Mesenchymal stem cell (in vitro differentiated cells and primary cell): ENCODE measurements around the gene AOPEP.

Source experiments
- DNase-seq: peaks from one replicate; pipeline ENCODE4 v3.0.0-alpha.2; 2013
- H2AFZ ChIP-seq: one replicate; pipeline ENCODE4 v1.6.1; 2013; ENCODE audit warnings: low read depth, mild to moderate bottlenecking, control low read depth, inconsistent platforms, low read length, moderate library complexity
- H2AK5ac ChIP-seq: 2 replicates; pipeline ENCODE4 v1.6.1; 2013; ENCODE audit warnings: low read length, moderate library complexity, mild to moderate bottlenecking, inconsistent platforms; ENCODE audit not compliant: severe bottlenecking
- H2BK120ac ChIP-seq: one replicate; pipeline ENCODE4 v1.6.1; 2013; ENCODE audit warnings: low read depth, mild to moderate bottlenecking, inconsistent platforms, low read length, moderate library complexity
- H2BK12ac ChIP-seq, 2 experiments: one replicate each; pipeline ENCODE4 v1.6.1; 2013; ENCODE audit warnings: inconsistent platforms in 2 of 2, low read length in 2 of 2, mild to moderate bottlenecking in 2 of 2, moderate library complexity in 2 of 2, control low read depth in 1 of 2
- H2BK15ac ChIP-seq: one replicate; pipeline ENCODE4 v1.6.1; 2013; ENCODE audit warnings: mild to moderate bottlenecking, low read depth, inconsistent platforms; ENCODE audit not compliant: poor library complexity, severe bottlenecking
- H2BK5ac ChIP-seq: 2 replicates; pipeline ENCODE4 v1.6.1; 2013; ENCODE audit warnings: low read depth, mild to moderate bottlenecking, low read length, control low read depth, inconsistent platforms; ENCODE audit not compliant: poor library complexity, severe bottlenecking
- H3K14ac ChIP-seq, 2 experiments: one replicate each; pipeline ENCODE4 v1.6.1; 2013; ENCODE audit warnings: inconsistent platforms in 2 of 2, low read length in 2 of 2, control low read depth in 1 of 2, mild to moderate bottlenecking in 1 of 2, moderate library complexity in 1 of 2
- H3K18ac ChIP-seq, 2 experiments: one replicate each; pipeline ENCODE4 v1.6.1; 2013; ENCODE audit warnings: inconsistent platforms in 2 of 2, low read length in 2 of 2, control low read depth in 1 of 2, low read depth in 1 of 2, mild to moderate bottlenecking in 1 of 2
- H3K23ac ChIP-seq, 2 experiments: one replicate each; pipeline ENCODE4 v1.6.1; 2013; ENCODE audit warnings: inconsistent platforms in 2 of 2, low read length in 2 of 2, mild to moderate bottlenecking in 2 of 2, moderate library complexity in 2 of 2, control low read depth in 1 of 2
- H3K27ac ChIP-seq: 2 replicates; pipeline ENCODE4 v1.5.1; 2013; ENCODE audit warnings: mild to moderate bottlenecking, moderate library complexity, low read length, control low read depth, inconsistent platforms; ENCODE audit not compliant: poor library complexity, severe bottlenecking
- H3K27me3 ChIP-seq, 2 experiments: 2 replicates each; pipeline versions ENCODE4 v1.6.1 to v1.7.0; 2013; ENCODE audit warnings: low read length in 2 of 2, mild to moderate bottlenecking in 2 of 2, moderate library complexity in 2 of 2, control low read depth in 1 of 2, inconsistent platforms in 1 of 2; ENCODE audit not compliant: control insufficient read depth in 1 of 2, insufficient read depth in 1 of 2
- H3K36me3 ChIP-seq, 2 experiments: 2 replicates each; pipeline versions ENCODE4 v1.6.1 to v1.7.0; 2013; ENCODE audit warnings: low read length in 2 of 2, control low read depth in 1 of 2, inconsistent platforms in 1 of 2, low read depth in 1 of 2, mild to moderate bottlenecking in 1 of 2; ENCODE audit not compliant: insufficient read depth in 2 of 2, control insufficient read depth in 1 of 2
- H3K4ac ChIP-seq, 2 experiments: one replicate each; pipeline ENCODE4 v1.6.1; 2013; ENCODE audit warnings: inconsistent platforms in 2 of 2, low read length in 2 of 2, mild to moderate bottlenecking in 2 of 2, moderate library complexity in 2 of 2, control low read depth in 1 of 2, low read depth in 1 of 2
- H3K4me1 ChIP-seq: 2 replicates; pipeline ENCODE4 v1.6.1; 2013; ENCODE audit warnings: low read depth, low read length, control low read depth; ENCODE audit not compliant: control insufficient read depth, insufficient read depth
- H3K4me2 ChIP-seq: 2 replicates; pipeline ENCODE4 v1.6.1; 2013; ENCODE audit warnings: low read length, mild to moderate bottlenecking, inconsistent platforms; ENCODE audit not compliant: poor library complexity, severe bottlenecking
- H3K4me3 ChIP-seq, 2 experiments: 2 replicates each; pipeline versions ENCODE4 v1.5.1 to v1.7.0; 2013; ENCODE audit warnings: low read length in 2 of 2, mild to moderate bottlenecking in 2 of 2, control low read depth in 1 of 2, low read depth in 1 of 2; ENCODE audit not compliant: insufficient read depth in 1 of 2
- H3K79me1 ChIP-seq: replicated peaks from 2 replicates; pipeline ENCODE4 v1.6.1; 2013; ENCODE audit warnings: mild to moderate bottlenecking, control low read depth, low read length, inconsistent platforms; ENCODE audit not compliant: poor library complexity, severe bottlenecking
- H3K9ac ChIP-seq: 2 replicates; pipeline ENCODE4 v1.7.0; 2013; ENCODE audit warnings: mild to moderate bottlenecking, low read length, moderate library complexity
- H3K9me3 ChIP-seq: 2 replicates; pipeline ENCODE4 v1.7.0; 2013; ENCODE audit warnings: mild to moderate bottlenecking, low read length; ENCODE audit not compliant: control insufficient read depth
- H4K8ac ChIP-seq: one replicate; pipeline ENCODE4 v1.6.1; 2013; ENCODE audit warnings: inconsistent platforms, mild to moderate bottlenecking, low read length, moderate library complexity
- H4K91ac ChIP-seq: one replicate; pipeline ENCODE4 v1.6.1; 2013; ENCODE audit warnings: mild to moderate bottlenecking, low read length, inconsistent platforms
- WGBS: methylation state at CpG from one replicate; pipeline ENCODE4 v1.1.7; 2013; ENCODE audit warnings: mixed read lengths; 5-methylcytosine and 5-hydroxymethylcytosine counted together

Gene AOPEP

DNA sequence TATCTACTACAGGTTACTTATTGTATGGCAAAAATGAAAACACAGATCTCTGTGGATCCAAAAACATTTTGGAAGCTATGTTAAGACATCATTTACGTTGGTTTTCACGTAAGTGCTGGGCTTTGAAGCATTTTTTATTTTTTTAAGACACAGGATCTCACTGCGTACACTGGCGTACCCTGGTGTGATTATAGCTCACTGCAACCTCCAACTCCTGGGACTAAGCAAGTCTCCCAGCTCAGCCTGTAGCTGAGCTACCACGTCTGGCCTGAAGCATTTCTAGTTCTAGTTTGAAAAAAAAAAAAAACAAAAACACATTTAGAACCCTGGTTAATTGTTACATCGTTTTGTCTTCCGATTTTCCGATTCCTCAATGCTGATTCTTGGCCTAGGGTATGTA lies 131.3 kb downstream of the AOPEP start:
- Histone ChIP-seq H2BK15ac (no peak overlapping the region), H3K14ac (no peak overlapping the region), H3K18ac (no peak overlapping the region), H3K27me3 (no peaks in the 10 kb centered on the region), H4K8ac (no peak overlapping the region), H4K91ac (no peak overlapping the region), H2AFZ (no peak overlapping the region), H3K4me1 (peaks cover 8% of the 10 kb centered on the region), H3K36me3 (no peaks in the 10 kb centered on the region), H3K4me2 (no peak overlapping the region), H3K4ac (no peak overlapping the region), H2BK5ac (no peak overlapping the region), H3K4me3 (no peak overlapping the region), H3K23ac (no peak overlapping the region), H2BK12ac (no peak overlapping the region), H3K9me3 (no peaks in the 10 kb centered on the region), H2BK120ac (no peak overlapping the region), H2AK5ac (no peak overlapping the region), H3K27ac (no peak overlapping the region), H3K9ac (no peak overlapping the region), H3K79me1 (peaks cover 14% of the 10 kb centered on the region)
- DNase-seq: no peak
- 97% methylated on average over 7 of the region's 8 CpGs for WGBS

DNA sequence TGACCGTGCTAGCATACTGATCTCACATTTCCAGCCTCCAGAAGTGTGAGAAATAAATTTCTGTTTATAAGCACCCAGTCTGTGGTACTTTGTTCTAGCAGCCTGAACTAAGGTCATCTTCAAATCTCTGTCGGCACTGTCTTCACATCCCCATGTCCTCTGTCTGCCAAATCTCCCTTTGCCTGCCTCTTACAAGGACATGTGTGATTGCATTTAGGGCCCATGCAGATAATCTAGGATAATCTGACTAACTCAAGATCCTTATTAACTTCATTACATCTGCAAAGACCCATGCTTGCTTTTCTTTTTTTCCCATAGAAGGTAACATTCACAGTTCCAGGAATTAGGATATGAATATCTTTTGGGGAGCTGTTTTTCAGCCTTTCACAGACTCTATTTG lies 132.7 kb downstream of the AOPEP start:
- Histone ChIP-seq H3K4me3 (no peak overlapping the region), H3K18ac (no peak overlapping the region), H3K14ac (no peak overlapping the region), H3K9me3 (no peaks in the 10 kb centered on the region), H2AK5ac (no peak overlapping the region), H3K4me1 (peaks cover 8% of the 10 kb centered on the region), H2BK120ac (no peak overlapping the region), H3K4ac (no peak overlapping the region), H3K27ac (no peak overlapping the region), H3K9ac (no peak overlapping the region), H3K23ac (no peak overlapping the region), H2BK5ac (no peak overlapping the region), H2AFZ (no peak overlapping the region), H3K4me2 (no peak overlapping the region), H3K27me3 (no peaks in the 10 kb centered on the region), H3K36me3 (no peaks in the 10 kb centered on the region), H4K91ac (no peak overlapping the region), H4K8ac (no peak overlapping the region), H3K79me1 (peaks cover 14% of the 10 kb centered on the region), H2BK12ac (no peak overlapping the region), H2BK15ac (no peak overlapping the region)
- 94% methylated on average over 2 of the region's 2 CpGs for WGBS
- DNase-seq: no peak

DNA sequence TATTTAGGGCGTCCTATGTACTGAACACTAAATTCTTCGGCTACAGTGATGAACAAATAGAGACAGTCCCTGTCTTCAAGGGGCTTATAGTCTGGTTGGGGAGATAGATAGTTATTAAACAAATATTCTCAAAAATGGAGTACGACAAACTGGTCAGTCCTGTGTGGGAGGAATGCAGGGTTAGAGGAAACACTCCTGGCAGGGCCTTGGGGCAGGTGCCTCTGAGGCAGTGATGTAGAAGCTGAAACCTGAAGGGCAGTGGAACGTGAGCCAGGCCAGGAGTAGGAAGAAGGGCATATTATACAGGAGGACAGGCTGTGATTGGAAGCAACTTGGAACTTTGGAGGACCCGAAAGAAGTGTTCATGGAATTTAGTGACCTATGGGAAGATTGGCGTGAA lies 133.4 kb downstream of the AOPEP start:
- peak overlapping the region; percentile 54 for H2BK15ac ChIP-seq
- H3K4me1 ChIP-seq: peaks cover 8% of the 10 kb centered on the region
- no peak overlapping the region for H3K4me2 ChIP-seq
- peak overlapping the region in 1 of 2 experiments; percentile 83 for H3K14ac ChIP-seq
- DNase-seq: no peak
- H2BK5ac ChIP-seq: no peak overlapping the region
- H2AK5ac ChIP-seq: peak overlapping the region; percentile 89
- no peak overlapping the region for H3K4me3 ChIP-seq
- no peak overlapping the region for H3K23ac ChIP-seq
- H3K27ac ChIP-seq: no peak overlapping the region
- no peaks in the 10 kb centered on the region for H3K36me3 ChIP-seq
- WGBS: 97% methylated on average over 6 of the region's 6 CpGs
- H3K27me3 ChIP-seq: no peaks in the 10 kb centered on the region
- peak overlapping the region; percentile 62 for H4K91ac ChIP-seq
- H3K9ac ChIP-seq: no peak overlapping the region
- no peaks in the 10 kb centered on the region for H3K9me3 ChIP-seq
- no peak overlapping the region for H4K8ac ChIP-seq
- no peak overlapping the region for H2AFZ ChIP-seq
- peaks cover 14% of the 10 kb centered on the region for H3K79me1 ChIP-seq
- H3K18ac ChIP-seq: peak overlapping the region in 1 of 2 experiments; percentile 47
- peak overlapping the region in 1 of 2 experiments; percentile 83 for H2BK12ac ChIP-seq
- H2BK120ac ChIP-seq: no peak overlapping the region
- H3K4ac ChIP-seq: peak overlapping the region in 1 of 2 experiments; percentile 33

DNA sequence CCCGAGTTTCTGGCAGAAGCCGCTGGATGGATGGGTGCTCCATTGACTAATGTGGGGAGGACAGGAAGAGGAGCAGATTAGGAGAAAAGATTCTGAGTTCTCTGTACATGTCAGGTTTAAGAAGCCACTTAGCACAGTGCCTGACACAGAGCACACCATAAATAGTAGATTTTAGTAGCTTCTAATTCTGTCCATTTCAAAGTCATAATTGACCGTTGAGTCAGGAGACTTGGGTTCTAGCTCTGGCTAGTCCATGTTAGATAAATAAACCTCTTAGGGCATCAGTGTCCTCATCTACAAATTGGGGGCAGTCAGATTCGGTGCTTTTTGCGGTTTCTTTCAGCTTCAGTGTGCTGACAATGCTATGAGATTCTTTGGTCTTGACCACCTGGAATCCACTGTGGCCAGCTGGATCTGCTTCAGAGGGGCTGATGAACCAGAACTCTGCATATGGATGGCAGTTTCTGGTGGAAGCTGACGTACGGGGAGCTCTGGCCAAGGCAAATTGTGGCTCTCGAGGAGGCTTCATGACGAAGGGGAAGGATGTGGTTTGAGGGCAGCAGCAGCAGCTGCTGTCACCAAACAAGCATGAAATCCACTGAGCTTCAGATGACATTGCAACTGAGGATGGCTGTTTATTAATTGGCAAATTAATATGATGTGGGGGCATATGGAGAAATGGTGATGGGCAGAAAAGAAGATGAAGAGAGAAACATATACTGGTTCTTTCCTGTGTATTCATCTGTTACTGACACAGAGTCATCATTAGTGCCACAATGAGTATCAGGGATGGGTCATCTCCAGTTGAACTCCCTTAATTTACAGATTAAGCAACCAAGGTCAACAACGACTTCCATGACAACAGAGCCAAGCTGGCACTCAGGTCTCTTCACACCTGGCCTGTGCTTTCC lies 134.4 kb downstream of the AOPEP start:
- Histone ChIP-seq H3K27ac (no peak overlapping the region), H4K91ac (no peak overlapping the region), H3K23ac (no peak overlapping the region), H3K36me3 (no peaks in the 10 kb centered on the region), H2BK120ac (no peak overlapping the region), H3K9ac (peak overlapping the region; percentile 70), H3K4me3 (peak overlapping the region in 1 of 2 experiments; percentile 21), H3K4me1 (peaks cover 7% of the 10 kb centered on the region), H3K14ac (peak overlapping the region in 1 of 2 experiments; percentile 24), H3K4ac (peak overlapping the region in 1 of 2 experiments; percentile 80), H2AFZ (no peak overlapping the region), H3K18ac (peak overlapping the region; percentile 30 to 92), H2AK5ac (peak overlapping the region; percentile 89), H3K4me2 (no peak overlapping the region), H3K9me3 (no peaks in the 10 kb centered on the region), H2BK5ac (no peak overlapping the region), H3K79me1 (peaks cover 12% of the 10 kb centered on the region), H2BK12ac (peak overlapping the region; percentile 6 to 95), H3K27me3 (no peaks in the 10 kb centered on the region), H4K8ac (peak overlapping the region; percentile 39), H2BK15ac (no peak overlapping the region)
- DNase-seq: peak; percentile 89
- WGBS: 65% methylated on average over 10 of the region's 10 CpGs
